H1 (cell line): Measurements from ENCODE around the gene R3HCC1L. TPM values are rescaled to one million over a fixed set of nuclear protein-coding genes. Genes with fewer than 3 reads are reported as not detected.

Experiments
- polyA plus RNA-seq, 7 experiments: library from polyadenylated mRNA; depleted of rRNA in 3 of 7; stranded (reverse) in 5 of 7; unstranded in 2 of 7; fragments of >200 nt in 5 of 7; fragments of 200-250 nt in 2 of 7; gene quantifications; 1 replicate in 5 of 7; 2 replicates in 1 of 7; 4 replicates in 1 of 7; pipeline versions ENCODE4 v1.2.1 to v1.2.3, GENCODE V29; 2011 to 2013; ENCODE audit warnings: missing spikeins in 2 of 7, mixed read lengths in 2 of 7
- total RNA-seq: library from RNA; stranded (reverse); fragmentation: NEBNext Ultra II Directional; extraction: Animal tissue kit (Norgen Biotek cat#: 25700); gene quantifications from 2 replicates; pipeline ENCODE4 v1.2.1, GENCODE V29; 2021

The R3HCC1L gene
- total and polyA plus RNA-seq, 2 of the 8 experiments (the other 6 are each of a cell fraction or from before 2014, with no cell fraction given) = 6.9 to 13.9 TPM

Other genes starting within 250 kb of the R3HCC1L start
- gene CRTAC1, start 104.0 kb upstream of the R3HCC1L start, total RNA-seq = 0.91 and 1.1 TPM in 2 replicates
- 1.2 and 2.7 TPM in 2 replicates for gene CRTAC1, start 104.0 kb upstream of the R3HCC1L start, polyA plus RNA-seq (2011; rRNA removed)
- 0.13 and 0.42 TPM in 2 replicates for gene LOXL4, start 133.5 kb downstream of the R3HCC1L start, total RNA-seq
- gene LOXL4, start 133.5 kb downstream of the R3HCC1L start, polyA plus RNA-seq (2011; rRNA removed) = 0.27 and 0.42 TPM in 2 replicates